Activated naive CD8-positive, alpha-beta T cell (primary cell): ENCODE results near the gene TNFRSF4.

Experiments
- H3K27ac Mint-ChIP-seq: one replicate; pipeline ENCODE4 v1.8.0; 2021; ENCODE audit warnings: mixed read lengths
- H3K27me3 Mint-ChIP-seq: one replicate; pipeline ENCODE4 v1.8.0; 2021; ENCODE audit warnings: mixed read lengths
- H3K36me3 Mint-ChIP-seq: one replicate; pipeline ENCODE4 v1.8.0; 2021; ENCODE audit warnings: mixed read lengths
- H3K4me1 Mint-ChIP-seq: one replicate; pipeline ENCODE4 v1.8.0; 2021; ENCODE audit warnings: low read depth, mixed read lengths
- H3K4me3 Mint-ChIP-seq: one replicate; pipeline ENCODE4 v1.8.0; 2021; ENCODE audit warnings: mild to moderate bottlenecking, mixed read lengths
- H3K9me3 Mint-ChIP-seq: one replicate; pipeline ENCODE4 v1.8.0; 2021; ENCODE audit warnings: low read depth, mixed read lengths

The TNFRSF4 gene

DNA sequence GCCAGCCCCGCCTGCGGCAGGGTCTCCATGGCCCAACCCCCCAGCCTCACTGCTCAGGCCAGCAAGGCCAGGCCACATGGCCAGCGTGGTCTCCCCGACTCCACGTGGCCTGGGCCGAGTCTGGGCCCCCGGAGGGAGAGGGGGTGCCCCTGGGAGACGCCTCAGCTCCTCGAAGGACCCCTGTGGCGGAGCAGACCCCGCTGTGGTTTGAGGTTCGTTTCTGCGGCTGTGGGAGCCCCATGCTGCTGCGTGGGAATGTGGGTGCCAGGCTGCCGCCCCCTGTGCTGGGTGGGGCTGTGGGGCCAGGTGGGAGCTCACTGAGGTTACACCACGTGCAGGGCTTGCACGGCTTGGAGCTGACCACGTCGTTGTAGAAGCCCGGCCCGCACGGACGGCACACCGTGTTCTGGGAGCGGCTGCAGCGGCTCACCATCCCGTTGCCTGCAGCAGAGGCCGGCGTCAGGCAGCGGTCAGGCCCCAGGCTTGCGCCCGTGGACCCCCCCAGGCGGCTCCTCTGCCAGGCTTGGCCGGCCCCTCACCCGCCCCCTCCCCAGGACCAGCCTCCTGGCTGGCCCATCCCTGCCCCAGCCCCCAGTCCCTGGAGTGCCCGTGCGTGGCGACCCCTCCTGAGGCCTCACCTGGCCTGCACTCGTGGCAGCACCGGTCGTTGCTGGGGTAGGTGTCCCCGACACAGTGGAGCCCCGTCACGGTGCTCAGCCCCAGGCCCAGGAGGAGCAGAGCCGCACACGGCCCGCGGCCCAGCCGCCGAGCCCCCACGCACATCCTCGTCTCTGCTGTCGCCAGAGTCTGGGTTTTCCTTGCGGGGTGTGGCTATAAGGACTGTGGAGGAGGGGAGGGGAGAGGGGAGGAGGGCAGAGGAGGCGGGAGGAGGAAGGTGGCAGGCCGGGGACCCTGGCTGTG, at the start of gene TNFRSF4:
Gene TNFRSF4, minus strand, starts transcription at position 809 of the 921 bp plus-strand sequence. Its CDS starts 26 bp downstream, at position 783.
- Mint-ChIP-seq H3K4me3 (peak within 1 kb of the TSS; percentile 72), H3K27me3 (no peaks in the 10 kb centered on the region), H3K36me3 (peaks cover 5% of the 10 kb centered on the region), H3K27ac (peak within 1 kb of the TSS; percentile 61), H3K4me1 (peaks cover 28% of the 10 kb centered on the region), H3K9me3 (no peaks in the 10 kb centered on the region)

DNA sequence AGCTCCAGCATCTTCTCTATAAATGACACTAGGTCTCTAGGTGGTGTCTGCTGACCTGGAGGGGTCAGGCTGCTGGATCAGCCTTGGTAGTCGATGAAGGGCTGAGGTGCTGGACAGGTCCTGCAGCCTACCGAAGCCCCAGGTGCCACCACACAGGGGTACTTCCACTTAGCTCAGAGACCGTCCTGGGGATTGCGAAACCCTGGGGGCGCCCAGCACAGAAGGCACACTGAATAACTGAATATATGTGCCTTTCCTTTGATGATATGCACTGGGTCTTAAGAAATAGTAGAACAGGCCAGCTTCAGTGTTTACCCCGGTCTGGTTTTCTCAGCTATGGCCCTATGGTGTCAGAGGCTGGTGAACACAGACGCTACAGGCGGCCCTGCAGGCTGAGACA, 48.8 kb upstream of the TNFRSF4 start:
- Mint-ChIP-seq H3K4me3 (no peak overlapping the region), H3K27ac (no peak overlapping the region), H3K27me3 (no peaks in the 10 kb centered on the region), H3K9me3 (no peaks in the 10 kb centered on the region), H3K4me1 (peaks cover 17% of the 10 kb centered on the region), H3K36me3 (no peaks in the 10 kb centered on the region)

DNA sequence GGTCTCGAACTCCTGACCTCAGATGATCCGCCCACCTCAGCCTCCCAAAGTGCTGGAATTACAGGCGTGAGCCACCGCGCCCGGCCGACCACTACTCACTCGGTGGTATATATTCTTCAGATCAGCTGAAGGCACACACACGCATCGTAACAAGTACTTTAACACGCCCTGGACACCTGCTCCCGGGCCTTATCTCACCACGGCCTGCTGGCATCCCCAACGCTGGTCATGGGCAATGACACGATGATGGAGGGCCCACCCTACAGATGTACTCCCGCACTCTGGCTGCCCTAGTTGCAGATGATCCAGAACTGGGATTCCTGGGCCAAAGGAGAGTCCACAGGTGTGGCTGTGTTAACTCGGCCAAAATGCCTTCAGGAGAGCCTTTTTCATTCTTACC, 48.1 kb upstream of the TNFRSF4 start:
- Mint-ChIP-seq H3K4me1 (peaks cover 17% of the 10 kb centered on the region), H3K4me3 (no peak overlapping the region), H3K36me3 (no peaks in the 10 kb centered on the region), H3K27ac (no peak overlapping the region), H3K27me3 (no peaks in the 10 kb centered on the region), H3K9me3 (no peaks in the 10 kb centered on the region)

DNA sequence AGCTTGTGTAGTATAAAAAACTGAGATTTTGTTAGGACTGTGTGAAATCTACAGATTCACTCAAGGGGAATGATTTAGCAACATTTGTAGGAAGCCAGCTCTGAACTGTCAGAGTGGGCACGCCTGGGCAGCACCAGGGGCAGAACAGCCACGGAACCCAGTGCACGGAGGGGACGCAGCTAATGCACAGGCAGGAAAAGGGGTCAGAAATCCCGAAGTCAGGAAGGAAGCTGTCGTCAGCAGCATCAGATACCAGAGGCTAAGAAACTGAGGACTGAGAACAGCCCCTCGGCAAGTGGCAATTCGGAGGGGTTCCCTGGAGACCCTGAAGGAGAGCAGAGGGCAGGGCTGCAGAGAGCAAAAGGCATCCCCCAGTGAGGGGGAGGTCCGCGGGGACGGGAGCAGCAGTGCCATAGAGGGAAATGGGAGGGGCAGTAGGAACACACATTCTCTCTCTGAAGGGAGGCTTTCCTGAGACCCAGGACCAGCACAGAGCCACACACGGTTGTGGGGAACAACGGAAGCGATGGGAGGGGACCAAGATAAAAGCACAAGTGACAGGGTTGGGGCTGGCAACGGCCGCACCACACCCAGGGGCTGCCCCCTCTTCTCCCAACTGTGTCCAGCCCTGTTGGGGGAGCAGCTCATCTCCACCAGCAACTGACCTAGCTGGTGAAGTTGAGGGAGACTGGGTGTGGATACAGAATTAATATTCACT, 47.0 kb upstream of the TNFRSF4 start:
- H3K9me3 Mint-ChIP-seq, result no peaks in the 10 kb centered on the region
- H3K4me1 Mint-ChIP-seq, result peaks cover 17% of the 10 kb centered on the region
- H3K27ac Mint-ChIP-seq, result peak overlapping the region; percentile 41
- no peak overlapping the region for H3K4me3 Mint-ChIP-seq
- no peaks in the 10 kb centered on the region for H3K27me3 Mint-ChIP-seq
- no peaks in the 10 kb centered on the region for H3K36me3 Mint-ChIP-seq

DNA sequence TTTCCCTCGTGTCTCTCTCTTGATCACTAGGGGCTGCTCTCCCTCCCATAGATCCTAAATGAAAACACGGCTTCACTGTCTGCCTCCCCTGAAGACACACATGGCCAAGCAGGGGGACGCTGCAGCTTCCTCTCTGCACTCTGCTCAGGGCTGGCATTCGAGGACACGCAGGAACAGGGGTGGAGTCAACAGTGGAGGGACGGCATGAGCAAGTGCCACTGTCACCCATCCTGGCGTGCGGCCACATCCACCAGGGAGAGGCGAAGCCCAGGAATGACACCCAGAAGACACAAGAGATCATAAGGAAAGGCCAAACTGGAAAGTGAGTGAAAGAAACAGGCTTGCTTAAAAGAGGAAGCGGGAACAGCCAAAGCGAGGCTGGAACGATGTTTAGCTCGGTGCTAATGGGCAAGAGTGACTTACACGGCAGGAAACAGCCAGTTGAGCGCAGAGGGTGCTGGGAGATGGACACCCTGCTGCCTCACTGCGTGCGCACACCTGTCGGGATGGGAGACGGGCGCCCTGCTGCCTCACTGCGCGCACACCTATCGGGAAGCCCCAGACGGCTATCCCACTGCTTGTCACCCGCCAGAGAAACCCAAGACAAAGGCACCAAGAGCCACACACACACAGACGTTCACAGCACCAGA, 46.1 kb upstream of the TNFRSF4 start:
- Mint-ChIP-seq H3K27me3 (no peaks in the 10 kb centered on the region), H3K27ac (no peak overlapping the region), H3K36me3 (no peaks in the 10 kb centered on the region), H3K4me3 (no peak overlapping the region), H3K9me3 (no peaks in the 10 kb centered on the region), H3K4me1 (peaks cover 17% of the 10 kb centered on the region)

DNA sequence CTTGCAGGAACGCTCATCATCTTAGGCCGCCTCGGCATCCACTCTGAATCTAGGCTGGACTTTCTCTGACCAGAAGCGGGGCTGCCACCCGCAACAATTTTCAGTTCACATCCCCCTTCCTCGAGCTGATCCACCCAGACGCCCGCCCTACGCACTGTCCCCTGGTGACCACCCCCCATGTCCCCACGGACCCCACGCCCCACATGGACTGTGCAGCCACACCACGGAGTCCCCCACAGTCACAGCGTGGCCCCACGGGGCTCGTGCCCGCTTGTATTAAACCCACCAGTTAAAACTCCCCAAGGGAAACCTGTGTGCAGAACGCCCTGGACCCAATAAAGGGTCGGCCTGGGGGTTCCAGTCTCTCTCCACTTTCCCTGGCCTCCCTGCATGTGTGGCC, 45.6 kb upstream of the TNFRSF4 start:
- Mint-ChIP-seq H3K27ac (no peak overlapping the region), H3K9me3 (no peaks in the 10 kb centered on the region), H3K4me3 (no peak overlapping the region), H3K36me3 (no peaks in the 10 kb centered on the region), H3K4me1 (peaks cover 15% of the 10 kb centered on the region), H3K27me3 (no peaks in the 10 kb centered on the region)

DNA sequence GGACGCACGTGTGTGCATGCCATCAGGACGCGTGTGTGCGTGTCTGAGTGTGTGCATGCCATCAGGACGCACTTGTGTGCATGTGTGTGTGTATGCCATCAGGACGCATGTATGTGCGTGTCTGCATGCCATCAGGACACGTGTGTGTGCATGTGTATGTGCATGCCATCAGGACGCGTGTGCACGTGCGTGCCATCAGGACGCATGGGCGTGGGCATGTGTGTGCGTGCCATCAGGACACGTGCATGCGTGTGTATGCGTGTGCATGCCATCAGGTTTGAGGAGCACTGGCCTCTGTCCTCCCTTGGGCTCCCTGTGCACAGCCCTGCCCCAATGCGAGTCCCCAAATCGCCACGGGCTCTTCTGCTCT, 45.2 kb upstream of the TNFRSF4 start:
- Mint-ChIP-seq H3K27ac (no peak overlapping the region), H3K27me3 (no peaks in the 10 kb centered on the region)

DNA sequence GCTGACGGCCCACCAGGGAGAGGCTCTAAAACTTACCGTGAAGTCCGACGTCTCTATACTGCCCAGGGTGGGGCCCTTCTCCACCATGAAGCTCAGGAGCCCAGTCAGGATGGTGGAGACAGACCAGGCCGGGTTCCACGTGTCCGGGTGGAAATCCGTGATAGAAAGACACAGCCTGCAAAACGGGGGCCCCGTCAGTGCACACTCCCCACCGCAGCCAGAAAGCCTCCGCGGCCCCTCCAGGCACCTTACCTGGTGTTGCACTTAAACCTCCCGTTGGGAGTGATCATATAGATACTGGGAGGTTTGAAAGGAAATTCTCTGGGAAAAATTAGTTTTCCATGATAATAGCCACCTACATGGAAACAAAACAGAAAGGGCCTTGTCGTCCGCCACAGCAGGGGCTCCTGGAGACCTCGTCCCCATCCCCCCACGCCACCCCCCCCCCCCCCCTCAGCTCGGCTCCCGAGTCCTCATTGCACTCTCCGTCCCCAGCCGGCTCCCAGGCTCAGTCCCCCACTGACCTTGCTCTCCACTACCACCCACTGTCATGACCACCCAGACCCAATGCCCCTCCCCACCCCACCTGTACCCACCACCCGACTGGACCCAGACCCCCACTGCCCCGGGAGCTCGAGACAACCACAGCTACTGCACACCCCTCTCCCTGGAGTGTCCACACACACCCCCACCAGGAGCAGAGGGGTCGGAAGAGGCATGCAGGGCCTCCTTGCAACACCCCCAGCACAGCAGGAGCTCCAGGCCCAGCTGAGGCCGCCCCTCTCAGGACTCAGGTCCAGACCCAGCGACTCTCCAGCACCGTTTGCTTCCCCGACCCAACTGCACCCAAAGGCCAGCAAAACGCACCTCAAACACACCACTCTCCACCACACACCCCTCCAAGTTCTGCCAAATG, 43.3 kb upstream of the TNFRSF4 start:
- H3K4me3 Mint-ChIP-seq, result no peak overlapping the region
- no peak overlapping the region for H3K27ac Mint-ChIP-seq
- H3K4me1 Mint-ChIP-seq, result peaks cover 16% of the 10 kb centered on the region
- no peaks in the 10 kb centered on the region for H3K27me3 Mint-ChIP-seq
- H3K9me3 Mint-ChIP-seq, result no peaks in the 10 kb centered on the region
- H3K36me3 Mint-ChIP-seq, result no peaks in the 10 kb centered on the region

More for the DNA sequence above, 45.2 kb upstream of the TNFRSF4 start:
- H3K36me3 Mint-ChIP-seq, result no peaks in the 10 kb centered on the region
- no peaks in the 10 kb centered on the region for H3K9me3 Mint-ChIP-seq
- H3K4me3 Mint-ChIP-seq, result no peak overlapping the region
- H3K4me1 Mint-ChIP-seq, result peaks cover 15% of the 10 kb centered on the region

DNA sequence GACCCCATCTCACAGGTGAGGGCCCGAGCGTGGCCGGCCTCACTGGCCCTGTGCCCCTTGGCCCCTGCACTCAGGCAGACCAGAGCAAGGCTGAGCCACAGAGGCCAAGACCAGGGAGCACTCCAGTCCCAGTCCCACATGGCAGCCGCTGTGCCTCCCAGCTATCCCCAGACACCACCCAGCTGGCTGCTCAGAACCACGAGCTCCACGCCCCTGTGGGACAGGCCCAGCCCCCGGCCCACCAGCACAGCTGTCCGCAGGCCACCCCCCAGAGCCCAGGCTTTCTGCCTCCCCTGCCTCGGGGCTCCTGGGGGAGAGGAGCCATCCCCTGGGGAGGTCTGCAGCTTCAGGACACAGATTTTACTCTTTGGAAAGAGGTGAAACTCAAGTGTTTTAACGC, 41.7 kb upstream of the TNFRSF4 start:
- Mint-ChIP-seq H3K4me3 (no peak overlapping the region), H3K27me3 (no peaks in the 10 kb centered on the region), H3K9me3 (no peaks in the 10 kb centered on the region), H3K27ac (no peak overlapping the region), H3K4me1 (peaks cover 14% of the 10 kb centered on the region), H3K36me3 (no peaks in the 10 kb centered on the region)

DNA sequence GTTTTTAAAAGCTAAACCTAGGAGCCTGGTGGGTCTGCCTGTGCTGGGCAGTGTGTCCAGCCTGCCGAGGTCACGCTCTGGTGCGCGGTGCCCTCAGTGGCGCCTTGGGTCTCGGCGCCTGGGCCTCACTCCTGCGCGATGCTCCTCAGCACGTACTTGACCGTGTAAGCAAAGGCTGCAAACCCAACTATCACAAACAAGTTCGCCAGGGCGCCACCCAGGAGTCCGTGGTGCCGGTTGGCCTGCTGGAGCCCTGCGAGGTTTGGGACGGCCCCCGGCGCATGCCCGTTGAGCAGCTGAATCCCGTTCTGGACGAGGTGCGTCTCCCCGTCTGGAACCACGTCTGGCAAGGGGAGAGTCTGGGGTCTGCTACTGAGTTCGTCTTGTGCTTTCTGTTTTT, 41.1 kb upstream of the TNFRSF4 start:
- Mint-ChIP-seq H3K4me3 (no peak overlapping the region), H3K27me3 (no peaks in the 10 kb centered on the region), H3K27ac (no peak overlapping the region), H3K36me3 (no peaks in the 10 kb centered on the region), H3K4me1 (peaks cover 16% of the 10 kb centered on the region), H3K9me3 (no peaks in the 10 kb centered on the region)

DNA sequence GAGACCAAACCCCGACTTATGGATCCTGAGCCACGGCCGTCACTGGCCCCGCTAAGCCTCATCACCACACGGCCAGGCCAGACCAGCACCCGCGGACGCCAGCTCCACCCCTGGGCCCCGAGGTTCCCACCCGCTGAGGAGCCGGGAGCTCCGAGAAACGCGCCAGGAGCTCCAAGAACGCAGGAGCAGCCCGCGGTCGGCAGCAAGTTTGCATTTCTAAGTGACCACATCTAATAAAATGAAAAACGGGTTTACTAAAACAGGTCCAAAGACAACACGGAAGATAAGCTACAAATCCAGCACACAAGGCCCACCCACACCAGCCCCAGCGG, 40.7 kb upstream of the TNFRSF4 start:
- Mint-ChIP-seq H3K9me3 (no peaks in the 10 kb centered on the region), H3K27ac (no peak overlapping the region), H3K36me3 (no peaks in the 10 kb centered on the region), H3K4me1 (peaks cover 17% of the 10 kb centered on the region), H3K27me3 (no peaks in the 10 kb centered on the region), H3K4me3 (no peak overlapping the region)

DNA sequence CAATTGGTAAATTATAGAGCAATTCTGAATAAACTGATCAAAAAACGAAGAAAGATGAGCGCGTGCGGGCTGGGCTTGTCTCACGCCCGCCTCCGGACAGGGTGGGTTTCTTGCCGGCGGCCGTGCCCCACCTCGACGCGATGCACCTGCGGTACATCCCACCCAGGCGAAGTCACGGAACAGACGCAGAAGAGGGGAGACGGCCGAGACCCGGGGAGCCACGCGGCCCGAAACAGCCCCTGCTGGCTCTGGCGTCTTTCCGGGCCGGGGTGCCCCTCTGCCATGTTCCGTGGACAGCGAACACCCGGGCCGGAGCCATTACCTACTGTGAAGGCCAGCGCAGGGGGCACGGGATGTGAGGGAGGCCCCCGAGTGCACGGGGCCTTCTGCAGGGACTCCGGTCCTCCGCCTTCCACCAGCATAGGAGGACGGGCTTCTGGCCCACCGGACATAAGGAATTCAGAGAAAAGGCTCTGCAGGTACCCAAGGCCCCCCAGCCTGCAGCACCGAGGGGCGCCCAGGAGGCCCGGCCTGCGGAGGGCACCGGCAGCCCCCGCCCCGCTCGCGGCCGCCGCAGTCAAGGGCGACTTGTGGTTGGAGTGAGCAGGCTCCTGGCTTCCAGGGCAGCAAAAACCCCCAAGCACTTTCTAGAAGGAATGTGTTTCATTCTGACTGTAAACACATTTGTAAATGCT, 40.2 kb upstream of the TNFRSF4 start:
- H3K9me3 Mint-ChIP-seq, result no peaks in the 10 kb centered on the region
- no peaks in the 10 kb centered on the region for H3K27me3 Mint-ChIP-seq
- peaks cover 19% of the 10 kb centered on the region for H3K4me1 Mint-ChIP-seq
- no peak overlapping the region for H3K4me3 Mint-ChIP-seq
- H3K27ac Mint-ChIP-seq, result no peak overlapping the region
- no peaks in the 10 kb centered on the region for H3K36me3 Mint-ChIP-seq

DNA sequence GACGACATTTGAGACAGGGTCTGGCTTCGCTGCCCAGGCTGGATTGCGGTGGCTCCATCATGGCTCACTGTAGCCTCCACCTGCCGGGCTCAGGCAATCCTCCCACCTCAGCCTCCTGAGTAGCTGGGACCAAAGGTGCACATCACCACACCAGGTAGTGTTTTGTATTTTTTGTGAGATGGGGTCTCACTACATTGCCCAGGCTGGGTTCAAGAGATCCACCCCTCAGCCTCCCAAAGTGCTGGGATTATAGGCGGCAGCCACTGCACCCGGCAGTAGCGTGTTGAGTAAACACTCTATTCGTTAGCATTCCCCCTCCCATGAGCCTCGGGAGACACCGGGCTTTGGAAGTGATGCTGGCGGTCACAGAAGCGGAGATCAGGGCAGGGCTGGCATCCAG, 39.4 kb upstream of the TNFRSF4 start:
- Mint-ChIP-seq H3K27ac (no peak overlapping the region), H3K9me3 (no peaks in the 10 kb centered on the region), H3K36me3 (no peaks in the 10 kb centered on the region), H3K27me3 (no peaks in the 10 kb centered on the region), H3K4me1 (peaks cover 16% of the 10 kb centered on the region), H3K4me3 (no peak overlapping the region)

DNA sequence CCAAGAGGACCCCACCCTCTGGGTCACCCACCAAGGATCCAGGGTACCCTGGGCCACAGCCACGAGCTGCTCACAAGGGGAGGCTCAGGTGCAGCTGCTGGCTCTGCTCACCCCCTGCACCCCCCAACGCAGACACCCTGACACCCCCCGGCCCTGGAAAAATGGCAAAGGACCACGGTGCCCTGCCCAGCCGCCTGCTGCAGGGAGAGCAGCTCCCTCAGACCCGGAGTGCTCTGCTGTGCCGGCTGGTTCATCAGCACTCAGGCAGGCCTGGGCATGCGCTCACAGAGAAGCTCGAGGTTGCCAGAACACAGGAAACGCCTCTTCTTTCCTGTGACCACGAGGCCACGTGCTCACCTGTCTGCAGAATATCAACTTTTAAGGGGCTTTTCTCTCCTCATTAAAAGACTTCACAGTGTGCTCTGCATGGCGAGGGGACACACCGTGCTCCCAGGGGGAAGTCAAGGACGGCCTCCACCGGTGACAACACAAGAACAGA, 36.9 kb upstream of the TNFRSF4 start:
- Mint-ChIP-seq H3K4me1 (peaks cover 13% of the 10 kb centered on the region), H3K36me3 (no peaks in the 10 kb centered on the region), H3K4me3 (peak overlapping the region; percentile 61), H3K27ac (peak overlapping the region; percentile 94), H3K27me3 (no peaks in the 10 kb centered on the region), H3K9me3 (no peaks in the 10 kb centered on the region)
